SK-N-SH treated with all-trans-retinoic acid at 6 μM for 48 hours (cell line): ENCODE measurements around the gene WWC2.

ENCODE experiments used
- ATAC-seq: fragments of 200-7000 bp; cut with Tn5 transposase; 3 replicates; pipeline ENCODE4 v1.9.1; 2020; ENCODE audit warnings: mild to moderate bottlenecking, moderate library complexity
- ARNTL ChIP-seq: fragments of 450-650 bp; formaldehyde crosslinking; IDR thresholded peaks from 2 replicates; pipeline ENCODE4 v1.5.0; 2020; ENCODE audit warnings: low read depth, mild to moderate bottlenecking, moderate library complexity, borderline replicate concordance
- BACH2 ChIP-seq: fragments of 250-450 bp; sonication (Bioruptor Pico); IDR thresholded peaks from 2 replicates; pipeline ENCODE4 v1.9.0; 2021; ENCODE audit warnings: mild to moderate bottlenecking, borderline replicate concordance
- CREB5 ChIP-seq: fragments of 250-450 bp; sonication (Bioruptor Pico); IDR thresholded peaks from 2 replicates; pipeline ENCODE4 v1.5.1; 2020; ENCODE audit warnings: low read depth, mild to moderate bottlenecking, moderate library complexity
- CSDC2 ChIP-seq: fragments of 250-450 bp; sonication (Bioruptor Pico); IDR thresholded peaks from 2 replicates; pipeline ENCODE4 v1.5.0; 2020; ENCODE audit warnings: mild to moderate bottlenecking, moderate library complexity
- CSRNP3 ChIP-seq: fragments of 250-450 bp; sonication (Bioruptor Pico); IDR thresholded peaks from 2 replicates; pipeline ENCODE4 v1.5.1; 2021; ENCODE audit warnings: mild to moderate bottlenecking, moderate library complexity
- ESRRG ChIP-seq: fragments of 250-450 bp; sonication (Bioruptor Pico); IDR thresholded peaks from 2 replicates; pipeline ENCODE4 v1.6.1; 2021; ENCODE audit warnings: mild to moderate bottlenecking
- GLIS3 ChIP-seq: fragments of 250-450 bp; sonication (Bioruptor Pico); IDR thresholded peaks from 2 replicates; pipeline ENCODE4 v1.5.0; 2020; ENCODE audit warnings: mild to moderate bottlenecking, moderate library complexity
- ISL1 ChIP-seq: fragments of 250-450 bp; sonication (Bioruptor Pico); IDR thresholded peaks from 2 replicates; pipeline ENCODE4 v2.1.2; 2022; ENCODE audit warnings: mild to moderate bottlenecking, moderate library complexity
- OSR1 ChIP-seq: fragments of 250-450 bp; sonication (Bioruptor Pico); IDR thresholded peaks from 2 replicates; pipeline ENCODE4 v1.8.0; 2022; ENCODE audit warnings: moderate library complexity, mild to moderate bottlenecking, inconsistent platforms
- PATZ1 ChIP-seq: fragments of 250-450 bp; sonication (Bioruptor Pico); IDR thresholded peaks from 2 replicates; pipeline ENCODE4 v1.8.0; 2020; ENCODE audit warnings: mild to moderate bottlenecking, moderate library complexity, borderline replicate concordance
- PPARA ChIP-seq: fragments of 250-450 bp; sonication (Bioruptor Pico); IDR thresholded peaks from 2 replicates; pipeline ENCODE4 v1.5.0; 2020; ENCODE audit warnings: mild to moderate bottlenecking, borderline replicate concordance
- RARB ChIP-seq: fragments of 250-450 bp; sonication (Bioruptor Pico); IDR thresholded peaks from 2 replicates; pipeline ENCODE4 v1.8.0; 2021; ENCODE audit warnings: mild to moderate bottlenecking, moderate library complexity
- SNAI2 ChIP-seq: fragments of 250-450 bp; sonication (Bioruptor Pico); IDR thresholded peaks from 2 replicates; pipeline ENCODE4 v1.5.0; 2020; ENCODE audit warnings: mild to moderate bottlenecking, moderate library complexity
- TCF4 ChIP-seq: fragments of 250-450 bp; sonication (Bioruptor Pico); IDR thresholded peaks from 2 replicates; pipeline ENCODE4 v1.8.0; 2021; ENCODE audit warnings: mild to moderate bottlenecking, moderate library complexity, borderline replicate concordance
- TOX ChIP-seq: fragments of 250-450 bp; sonication (Bioruptor Pico); IDR thresholded peaks from 2 replicates; pipeline ENCODE4 v1.8.0; 2021; ENCODE audit warnings: mild to moderate bottlenecking, moderate library complexity, borderline replicate concordance
- ZC3H10 ChIP-seq: fragments of 250-450 bp; sonication (Bioruptor Pico); IDR thresholded peaks from 2 replicates; pipeline ENCODE4 v1.5.1; 2021; ENCODE audit warnings: mild to moderate bottlenecking, moderate library complexity
- ZFP3 ChIP-seq: fragments of 250-450 bp; sonication (Bioruptor Pico); IDR thresholded peaks from 2 replicates; pipeline ENCODE4 v1.5.0; 2020; ENCODE audit warnings: mild to moderate bottlenecking, moderate library complexity
- ZFP30 ChIP-seq: fragments of 450-650 bp; formaldehyde crosslinking; IDR thresholded peaks from 2 replicates; pipeline ENCODE4 v1.5.0; 2022; ENCODE audit warnings: mild to moderate bottlenecking, moderate library complexity
- ZNF565 ChIP-seq: fragments of 450-650 bp; formaldehyde crosslinking; conservative IDR thresholded peaks from 2 replicates; pipeline ENCODE4 v1.5.0; 2020; ENCODE audit warnings: low read depth, mild to moderate bottlenecking, moderate library complexity
- ZNF70 ChIP-seq: fragments of 450-650 bp; formaldehyde crosslinking; IDR thresholded peaks from 2 replicates; pipeline ENCODE4 v1.5.0; 2020; ENCODE audit warnings: mild to moderate bottlenecking, moderate library complexity
- ZNF8 ChIP-seq: fragments of 450-650 bp; formaldehyde crosslinking; IDR thresholded peaks from 2 replicates; pipeline ENCODE4 v1.5.0; 2020; ENCODE audit warnings: mild to moderate bottlenecking, moderate library complexity
- TF ChIP-seq, protein P1 (sequence below): fragments of 250-450 bp; sonication (Bioruptor Pico); IDR thresholded peaks from 2 replicates; pipeline ENCODE4 v1.5.0; 2020; ENCODE audit warnings: mild to moderate bottlenecking, moderate library complexity

The WWC2 gene

GRCh38 chr4:183158062-183158461, 59.0 kb downstream of the WWC2 start:
- TF ChIP-seq RARB (CRISPR knock-in tag) (no peak), BACH2 (CRISPR knock-in tag) (no peak), CSRNP3 (CRISPR knock-in tag) (no peak), TOX (CRISPR knock-in tag) (no peak), ISL1 (CRISPR knock-in tag) (no peak), GLIS3 (CRISPR knock-in tag) (no peak), ZC3H10 (CRISPR knock-in tag) (no peak), CSDC2 (CRISPR knock-in tag) (no peak), ZFP3 (CRISPR knock-in tag) (no peak), ARNTL (CRISPR knock-in tag) (no peak), OSR1 (no peak), CREB5 (no peak), PPARA (CRISPR knock-in tag) (no peak)
- no peak for ATAC-seq

GRCh38 chr4:183161630-183162029, 62.6 kb downstream of the WWC2 start:
- ATAC-seq, result no peak
- TF ChIP-seq ZFP30 (CRISPR knock-in tag), result no peak
- no peak for TF ChIP-seq ZNF70 (CRISPR knock-in tag)
- TF ChIP-seq OSR1, result no peak
- TF ChIP-seq ISL1 (CRISPR knock-in tag), result no peak
- TF ChIP-seq CREB5, result no peak

- TF ChIP-seq ARNTL (CRISPR knock-in tag) (no peak), TCF4 (no peak), ESRRG (CRISPR knock-in tag) (no peak), CSRNP3 (CRISPR knock-in tag) (no peak), CSDC2 (CRISPR knock-in tag) (no peak), PATZ1 (no peak), GLIS3 (CRISPR knock-in tag) (no peak), ZNF565 (CRISPR knock-in tag) (no peak), BACH2 (CRISPR knock-in tag) (no peak), CREB5 (no peak), ZFP30 (CRISPR knock-in tag) (no peak), RARB (CRISPR knock-in tag) (no peak), ZC3H10 (CRISPR knock-in tag) (no peak), ISL1 (CRISPR knock-in tag) (no peak), TOX (CRISPR knock-in tag) (no peak), ZNF8 (CRISPR knock-in tag) (no peak), ZFP3 (CRISPR knock-in tag) (no peak), ZNF70 (CRISPR knock-in tag) (no peak), SNAI2 (CRISPR knock-in tag) (no peak)
- TF ChIP-seq, protein P1, sequence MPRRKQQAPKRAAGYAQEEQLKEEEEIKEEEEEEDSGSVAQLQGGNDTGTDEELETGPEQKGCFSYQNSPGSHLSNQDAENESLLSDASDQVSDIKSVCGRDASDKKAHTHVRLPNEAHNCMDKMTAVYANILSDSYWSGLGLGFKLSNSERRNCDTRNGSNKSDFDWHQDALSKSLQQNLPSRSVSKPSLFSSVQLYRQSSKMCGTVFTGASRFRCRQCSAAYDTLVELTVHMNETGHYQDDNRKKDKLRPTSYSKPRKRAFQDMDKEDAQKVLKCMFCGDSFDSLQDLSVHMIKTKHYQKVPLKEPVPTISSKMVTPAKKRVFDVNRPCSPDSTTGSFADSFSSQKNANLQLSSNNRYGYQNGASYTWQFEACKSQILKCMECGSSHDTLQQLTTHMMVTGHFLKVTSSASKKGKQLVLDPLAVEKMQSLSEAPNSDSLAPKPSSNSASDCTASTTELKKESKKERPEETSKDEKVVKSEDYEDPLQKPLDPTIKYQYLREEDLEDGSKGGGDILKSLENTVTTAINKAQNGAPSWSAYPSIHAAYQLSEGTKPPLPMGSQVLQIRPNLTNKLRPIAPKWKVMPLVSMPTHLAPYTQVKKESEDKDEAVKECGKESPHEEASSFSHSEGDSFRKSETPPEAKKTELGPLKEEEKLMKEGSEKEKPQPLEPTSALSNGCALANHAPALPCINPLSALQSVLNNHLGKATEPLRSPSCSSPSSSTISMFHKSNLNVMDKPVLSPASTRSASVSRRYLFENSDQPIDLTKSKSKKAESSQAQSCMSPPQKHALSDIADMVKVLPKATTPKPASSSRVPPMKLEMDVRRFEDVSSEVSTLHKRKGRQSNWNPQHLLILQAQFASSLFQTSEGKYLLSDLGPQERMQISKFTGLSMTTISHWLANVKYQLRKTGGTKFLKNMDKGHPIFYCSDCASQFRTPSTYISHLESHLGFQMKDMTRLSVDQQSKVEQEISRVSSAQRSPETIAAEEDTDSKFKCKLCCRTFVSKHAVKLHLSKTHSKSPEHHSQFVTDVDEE (CRISPR knock-in tag), result no peak
- no peak for ATAC-seq
These were observed 64.1 kb downstream of the WWC2 start for GRCh38 chr4:183163135-183163534.
